GM08714 (cell line): ENCODE measurements around the gene MAJIN.

Source experiments
- H3K4me3 ChIP-seq: fragments of 200-500 bp; sonication (Bioruptor generic); 2 replicates; pipeline ENCODE4 v1.5.1; 2014; ENCODE audit warnings: mild to moderate bottlenecking, low read length, inconsistent platforms
- ZNF274 ChIP-seq: IDR thresholded peaks from 2 replicates; pipeline ENCODE4 v1.6.1; 2012; ENCODE audit warnings: mild to moderate bottlenecking, low read depth, low read length

MAJIN gene

GRCh38 chr11:64891880-64892279, 80.0 kb downstream of the MAJIN start:
- no peak overlapping the region for H3K4me3 ChIP-seq
- TF ChIP-seq ZNF274: no peak

- no peak overlapping the region for H3K4me3 ChIP-seq
- TF ChIP-seq ZNF274: no peak
These were observed 80.6 kb downstream of the MAJIN start for GRCh38 chr11:64891215-64891848.

GRCh38 chr11:64890522-64890939, 81.4 kb downstream of the MAJIN start:
- TF ChIP-seq ZNF274: no peak
- no peak overlapping the region for H3K4me3 ChIP-seq

- no peak for TF ChIP-seq ZNF274
These were observed 83.0 kb downstream of the MAJIN start for GRCh38 chr11:64888729-64889511.

GRCh38 chr11:64888406-64888728, 83.5 kb downstream of the MAJIN start:
- TF ChIP-seq ZNF274: no peak
- no peak overlapping the region for H3K4me3 ChIP-seq

More at GRCh38 chr11:64888729-64889511, 83.0 kb downstream of the MAJIN start:
- no peak overlapping the region for H3K4me3 ChIP-seq
